Suppressor macrophage (primary cell): ENCODE data around the gene MACROH2A1.

Experiments used
- DNase-seq, 4 experiments: peaks; one replicate each; pipeline ENCODE4 v3.0.0-alpha.2; 2020 to 2022

The MACROH2A1 gene

GRCh38 chr5:135313405-135313804 lies 85.6 kb downstream of the MACROH2A1 start:
- no peak for DNase-seq

GRCh38 chr5:135312255-135312935 lies 86.6 kb downstream of the MACROH2A1 start:
- no peak for DNase-seq

- DNase-seq, result no peak
Observed at GRCh38 chr5:135310328-135310989, 88.6 kb downstream of the MACROH2A1 start.

GRCh38 chr5:135309391-135310327 lies 89.4 kb downstream of the MACROH2A1 start:
- peak in 3 of 4 experiments; percentile 43 to 51 (median 47) for DNase-seq

- DNase-seq, result no peak
Observed at GRCh38 chr5:135308752-135309151, 90.3 kb downstream of the MACROH2A1 start.

GRCh38 chr5:135308245-135308644 lies 90.8 kb downstream of the MACROH2A1 start:
- DNase-seq, result no peak

GRCh38 chr5:135307143-135307903 lies 91.7 kb downstream of the MACROH2A1 start:
- DNase-seq, result no peak

GRCh38 chr5:135306557-135306956 lies 92.5 kb downstream of the MACROH2A1 start:
- DNase-seq, result no peak

- DNase-seq, result no peak
Observed at GRCh38 chr5:135304352-135305221, 94.4 kb downstream of the MACROH2A1 start.

- no peak for DNase-seq
Observed at GRCh38 chr5:135303582-135304173, 95.4 kb downstream of the MACROH2A1 start.

GRCh38 chr5:135296900-135297816 lies 101.9 kb downstream of the MACROH2A1 start:
- no peak for DNase-seq

GRCh38 chr5:135295852-135296251 lies 103.2 kb downstream of the MACROH2A1 start:
- no peak for DNase-seq

- no peak for DNase-seq
Observed at GRCh38 chr5:135294793-135295192, 104.2 kb downstream of the MACROH2A1 start.

- no peak for DNase-seq
Observed at GRCh38 chr5:135289651-135290050, 109.4 kb downstream of the MACROH2A1 start.

- no peak for DNase-seq
Observed at GRCh38 chr5:135287551-135287950, 111.5 kb downstream of the MACROH2A1 start.
